GM19328 (cell line): ENCODE results near the gene SETDB2.

Source experiments
- ATAC-seq: cut with Tn5 transposase; IDR thresholded peaks from one replicate; pipeline ENCODE4 v1.9.1; 2021; ENCODE audit warnings: mild to moderate bottlenecking, moderate library complexity; ENCODE audit not compliant: unreplicated experiment

Gene SETDB2

DNA sequence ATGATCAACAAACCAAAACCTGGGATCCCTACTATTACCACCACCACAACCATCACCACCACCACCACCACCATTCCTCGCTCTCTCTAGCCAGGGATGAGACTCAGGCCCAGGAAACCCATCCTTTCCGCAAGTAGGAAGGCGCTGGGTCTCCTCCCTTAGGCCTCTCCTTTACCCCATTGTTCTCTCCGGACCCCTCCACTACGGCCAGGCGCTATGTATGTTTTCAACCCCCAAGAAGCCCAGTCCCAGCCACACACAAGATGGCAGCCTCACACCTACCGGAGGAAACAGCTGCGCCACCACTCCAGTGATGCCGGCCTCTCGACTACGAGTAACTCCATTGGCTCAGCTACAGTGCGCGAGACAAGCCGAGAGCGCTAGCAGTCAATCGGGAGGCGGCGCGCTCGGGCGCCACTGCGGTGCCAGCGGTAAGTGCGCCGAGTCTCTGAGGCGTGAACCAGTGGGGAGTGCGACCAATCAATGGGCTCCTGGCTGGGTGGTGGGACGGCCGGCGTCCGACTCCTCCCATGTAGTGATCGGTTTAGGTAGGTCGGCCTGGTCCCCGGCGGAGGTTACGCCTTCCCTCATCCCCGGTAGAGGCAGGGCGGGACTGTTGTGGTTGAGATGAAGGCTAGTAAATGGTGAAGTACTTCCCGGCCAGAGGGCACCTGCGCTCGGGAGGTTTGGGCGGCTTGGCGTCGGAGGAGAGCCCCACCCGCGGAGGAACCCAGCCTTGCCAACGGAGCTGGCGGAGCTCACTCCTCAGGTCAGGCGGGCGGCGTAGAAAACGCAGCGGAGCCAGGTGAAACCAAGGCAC, at the start of gene SETDB2, which contains the start of gene CAB39L:
Gene SETDB2 (plus strand): TSS at position 571 of the 820 bp plus-strand sequence. CDS start 7,620 bp downstream, outside the sequence.
Gene CAB39L (minus strand): TSS at position 361 of the 820 bp plus-strand sequence. CDS start 61,154 bp downstream, outside the sequence.
- peak; percentile 95 for ATAC-seq

DNA sequence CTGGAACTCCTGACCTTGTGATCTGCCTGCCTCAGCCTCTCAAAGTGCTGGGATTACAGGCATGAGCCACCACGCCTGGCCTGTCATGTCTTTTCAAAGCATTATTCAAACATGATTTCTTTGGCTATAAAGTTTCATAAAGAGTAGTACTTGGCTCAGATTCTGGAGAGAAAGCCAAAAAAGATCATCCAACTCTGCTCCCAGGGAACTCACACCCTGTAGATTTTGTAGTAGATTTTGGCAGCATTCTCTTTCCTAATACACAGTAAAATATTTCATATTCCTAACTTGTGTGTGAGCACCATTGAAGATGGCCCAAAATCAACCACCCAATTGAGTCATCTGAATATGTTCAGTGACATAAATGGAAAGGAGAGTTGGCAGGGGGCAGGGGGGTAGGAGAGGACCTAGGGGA, 48.6 kb upstream of the SETDB2 start:
- no peak for ATAC-seq

DNA sequence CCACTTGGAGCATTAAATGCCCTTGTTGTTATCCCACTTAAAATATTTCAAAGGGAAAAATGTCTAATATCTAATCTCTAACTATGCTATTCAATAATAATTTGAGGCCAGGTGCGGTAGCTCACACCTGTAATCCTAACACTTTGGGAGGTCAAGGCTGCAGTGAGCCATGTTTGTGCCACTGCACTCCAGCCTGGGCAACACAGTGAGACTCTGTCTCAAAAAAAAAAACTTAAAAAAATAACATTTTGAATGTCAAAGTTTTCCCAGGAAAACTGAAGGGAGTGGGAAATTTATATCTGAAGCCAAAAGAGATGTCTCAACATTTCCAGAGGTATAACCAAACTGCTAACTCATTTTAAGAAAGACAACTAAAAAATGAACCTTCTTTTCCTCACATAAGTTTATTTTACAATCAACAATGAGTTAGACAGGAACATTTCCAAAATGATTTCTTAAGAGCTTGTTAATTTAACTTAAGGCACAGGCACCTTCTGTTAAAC, 48.1 kb upstream of the SETDB2 start:
- no peak for ATAC-seq

DNA sequence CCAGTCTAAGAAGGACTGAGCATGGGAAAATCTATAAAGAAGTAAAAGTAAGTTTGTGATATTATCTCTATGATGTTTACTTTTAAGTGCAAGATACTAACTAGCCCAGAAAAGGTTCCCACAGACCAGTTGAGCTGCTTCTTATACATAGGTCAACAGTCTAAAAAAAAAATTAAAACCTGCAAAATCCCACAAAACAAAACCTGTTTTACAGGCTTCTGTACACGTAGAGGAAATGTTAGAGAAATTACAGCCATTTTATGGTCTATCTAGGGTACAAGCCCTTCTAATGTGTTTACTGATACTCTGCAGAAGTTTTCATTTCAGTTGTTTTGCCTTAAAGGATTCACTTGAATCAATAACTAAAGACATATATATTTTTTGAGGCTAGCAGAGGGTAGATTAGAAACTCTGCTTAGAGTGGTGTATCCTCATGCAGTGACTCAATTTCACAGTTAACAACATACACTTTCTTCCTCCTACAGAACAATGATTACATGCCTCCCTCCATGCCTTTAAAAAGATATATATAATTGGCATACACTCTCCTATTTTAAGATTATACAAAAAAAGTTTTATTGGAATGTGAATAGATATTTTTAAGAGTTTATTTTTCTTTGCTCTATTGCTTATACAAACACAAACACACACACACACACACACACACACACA, 44.1 kb upstream of the SETDB2 start:
- no peak for ATAC-seq

DNA sequence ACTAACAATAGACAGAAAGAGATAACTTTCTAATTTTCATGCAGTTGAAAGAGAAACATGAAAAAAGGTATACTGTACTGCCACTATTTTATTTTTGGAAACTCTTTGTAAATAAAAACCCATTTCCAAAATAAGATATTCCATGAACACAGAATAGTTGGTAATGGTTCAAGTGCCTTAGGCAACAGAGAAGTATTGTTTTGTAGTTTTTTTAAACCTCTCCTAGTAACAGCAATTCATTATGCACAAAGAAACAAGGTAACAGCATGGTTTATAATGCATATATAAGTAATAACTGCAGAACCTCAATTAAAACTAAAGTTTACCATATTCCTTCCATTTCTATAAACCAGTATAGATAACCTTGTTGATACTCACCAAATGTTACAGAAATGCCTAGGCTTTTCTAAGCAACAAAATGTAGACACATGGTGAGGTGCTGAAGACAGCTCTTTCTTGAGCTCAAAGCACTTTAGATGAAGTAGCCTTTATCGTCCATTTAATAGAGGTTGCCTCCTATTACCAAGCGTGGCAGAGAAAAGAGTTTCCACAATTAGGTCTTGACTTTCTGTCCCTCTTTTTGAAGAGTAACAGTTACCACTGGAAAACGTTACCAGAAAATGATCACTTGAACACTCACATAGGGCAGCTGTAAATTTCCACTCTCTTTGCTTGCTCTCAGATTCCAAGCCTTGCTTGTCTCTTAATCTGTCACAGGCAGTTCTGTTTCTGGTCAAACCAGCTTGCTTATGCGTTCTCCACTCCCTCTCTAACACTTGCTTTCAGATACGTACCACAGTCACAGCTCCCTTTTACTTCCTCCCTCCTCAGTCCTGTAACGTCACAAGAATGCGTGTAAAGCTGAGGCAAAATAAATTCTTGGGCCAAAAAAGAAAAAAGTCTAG, 43.1 kb upstream of the SETDB2 start:
- no peak for ATAC-seq

GRCh38 chr13:49403996-49404702, 39.9 kb upstream of the SETDB2 start:
- ATAC-seq: no peak

GRCh38 chr13:49404703-49405020, 39.4 kb upstream of the SETDB2 start:
- ATAC-seq: no peak

GRCh38 chr13:49407068-49407467, 37.0 kb upstream of the SETDB2 start:
- no peak for ATAC-seq

- ATAC-seq: no peak
Measured at GRCh38 chr13:49407936-49408335, 36.1 kb upstream of the SETDB2 start.

DNA sequence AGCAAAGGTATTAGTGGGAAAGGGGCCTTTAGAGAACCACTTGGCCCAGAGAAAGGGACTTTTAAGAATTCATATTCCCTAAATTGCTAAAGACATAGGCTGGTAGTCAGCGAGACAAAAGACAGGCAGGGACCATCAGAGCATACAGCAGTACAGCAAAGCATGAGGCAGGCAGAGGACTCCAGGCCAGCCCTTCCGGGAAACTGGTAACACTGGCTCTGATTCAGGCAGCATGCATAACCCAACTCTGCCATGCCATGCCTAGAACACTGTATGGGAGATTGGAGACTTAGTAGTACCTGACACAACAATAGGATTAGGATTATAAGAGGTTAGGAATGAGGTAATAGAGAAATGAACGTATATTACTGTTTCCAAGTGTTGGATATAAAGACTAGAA, 35.1 kb upstream of the SETDB2 start:
- ATAC-seq: no peak

GRCh38 chr13:49410006-49410405, 34.1 kb upstream of the SETDB2 start:
- no peak for ATAC-seq

- no peak for ATAC-seq
Measured at GRCh38 chr13:49410477-49410876, 33.6 kb upstream of the SETDB2 start.

GRCh38 chr13:49411353-49411752, 32.7 kb upstream of the SETDB2 start:
- no peak for ATAC-seq

- ATAC-seq: no peak
Measured at GRCh38 chr13:49412749-49413148, 31.3 kb upstream of the SETDB2 start.

DNA sequence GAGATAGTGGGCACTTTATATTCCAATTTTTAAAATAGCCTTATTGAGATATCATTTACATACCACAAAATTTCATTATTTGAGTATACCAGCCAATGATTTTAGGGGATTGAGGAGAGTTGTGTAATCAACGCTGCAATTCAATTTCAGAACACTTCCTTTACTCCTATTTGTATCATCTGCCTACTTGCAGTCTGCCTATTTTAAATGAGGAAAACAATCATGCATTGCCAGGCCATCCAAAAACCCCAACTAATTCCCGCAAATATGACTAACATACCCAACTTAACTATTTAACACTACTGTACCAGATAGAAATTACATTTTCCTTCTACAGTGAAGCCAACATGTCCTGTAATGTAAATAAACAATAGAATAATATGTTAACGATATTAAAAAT, 26.9 kb upstream of the SETDB2 start:
- no peak for ATAC-seq

DNA sequence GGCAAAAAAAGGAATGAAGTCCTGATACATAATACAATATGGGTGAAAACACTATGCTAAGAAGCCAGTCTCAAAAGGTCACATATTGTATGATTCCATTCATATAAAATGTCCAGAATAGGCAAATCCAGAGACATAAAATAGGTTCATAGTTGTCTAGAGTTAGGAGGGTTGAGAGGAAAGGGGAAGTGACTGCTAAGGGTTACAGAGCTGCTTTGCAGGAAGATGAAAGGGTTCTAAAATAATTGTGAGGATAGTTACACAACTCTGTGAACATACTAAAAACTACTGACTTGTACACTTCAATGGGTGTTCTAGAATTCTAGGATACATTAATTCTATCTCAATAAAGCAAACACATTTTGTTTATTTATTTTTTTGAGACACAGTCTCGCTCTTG, 25.9 kb upstream of the SETDB2 start:
- no peak for ATAC-seq

DNA sequence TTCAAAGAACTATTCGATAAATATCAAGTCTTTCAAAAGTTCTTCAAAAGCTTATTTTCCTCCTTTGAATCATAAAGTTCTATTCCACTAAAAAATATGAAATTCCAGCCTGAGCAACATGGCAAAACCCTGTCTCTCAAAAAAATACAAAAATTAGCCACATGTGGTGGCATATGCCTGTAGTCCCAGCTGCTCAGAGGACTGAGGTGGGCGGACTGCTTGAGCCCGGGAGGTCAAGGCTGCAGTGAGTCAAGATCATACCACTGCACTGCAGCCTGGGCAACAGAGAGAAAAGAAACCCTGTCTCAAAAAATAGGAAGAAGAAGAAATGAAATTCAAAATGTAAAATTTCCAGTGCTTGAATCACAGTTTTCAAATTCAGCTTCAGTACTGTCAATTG, 24.8 kb upstream of the SETDB2 start:
- ATAC-seq: no peak

GRCh38 chr13:49421391-49421790, 22.7 kb upstream of the SETDB2 start:
- ATAC-seq: no peak

GRCh38 chr13:49424011-49424560, 20.0 kb upstream of the SETDB2 start:
- ATAC-seq: no peak
